BLaER1 (cell line): Measurements from ENCODE around the gene SYNE1.

Experiments used
- H3K27ac ChIP-seq: shearing (Covaris generic); formaldehyde crosslinking; 2 replicates; pipeline ENCODE4 v1.8.1; 2022
- H3K27me3 ChIP-seq: shearing (Covaris generic); formaldehyde crosslinking; 2 replicates; pipeline ENCODE4 v1.8.1; 2022
- H3K36me3 ChIP-seq: shearing (Covaris generic); formaldehyde crosslinking; 2 replicates; pipeline ENCODE4 v1.8.1; 2022
- H3K4me1 ChIP-seq: shearing (Covaris generic); formaldehyde crosslinking; 2 replicates; pipeline ENCODE4 v1.8.1; 2022
- H3K4me2 ChIP-seq: shearing (Covaris generic); formaldehyde crosslinking; 2 replicates; pipeline ENCODE4 v1.8.1; 2022
- H3K4me3 ChIP-seq: shearing (Covaris generic); formaldehyde crosslinking; 2 replicates; pipeline ENCODE4 v1.8.1; 2022
- H3K9ac ChIP-seq: shearing (Covaris generic); formaldehyde crosslinking; 2 replicates; pipeline ENCODE4 v1.8.1; 2022
- H3K9me3 ChIP-seq: shearing (Covaris generic); formaldehyde crosslinking; 2 replicates; pipeline ENCODE4 v1.8.1; 2022
- H4K20me1 ChIP-seq: shearing (Covaris generic); formaldehyde crosslinking; 2 replicates; pipeline ENCODE4 v1.8.1; 2022
- Cebpa-rat ChIP-seq: shearing (Covaris generic); IDR thresholded peaks from 2 replicates; pipeline ENCODE4 v1.8.1; 2022

SYNE1 gene

GRCh38 chr6:152263582-152263981 is 373.6 kb downstream of the SYNE1 start:
- no peaks in the 10 kb centered on the region for H3K9me3 ChIP-seq

GRCh38 chr6:152261179-152261578 is 376.0 kb downstream of the SYNE1 start:
- no peaks in the 10 kb centered on the region for H3K4me1 ChIP-seq
- no peak overlapping the region for H3K27ac ChIP-seq
- no peak overlapping the region for H3K4me3 ChIP-seq
- no peaks in the 10 kb centered on the region for H3K27me3 ChIP-seq
- no peak overlapping the region for H3K4me2 ChIP-seq
- H3K9me3 ChIP-seq: no peaks in the 10 kb centered on the region
- peaks cover 46% of the 10 kb centered on the region for H3K36me3 ChIP-seq
- H4K20me1 ChIP-seq: no peaks in the 10 kb centered on the region
- no peak overlapping the region for H3K9ac ChIP-seq
- no peak for TF ChIP-seq Cebpa-rat

More at GRCh38 chr6:152263582-152263981, 373.6 kb downstream of the SYNE1 start:
- Histone ChIP-seq H3K4me2 (no peak overlapping the region), H3K27ac (no peak overlapping the region), H3K4me1 (no peaks in the 10 kb centered on the region), H3K4me3 (no peak overlapping the region), H3K9ac (no peak overlapping the region), H3K36me3 (peaks cover 36% of the 10 kb centered on the region), H3K27me3 (no peaks in the 10 kb centered on the region), H4K20me1 (no peaks in the 10 kb centered on the region)
- no peak for TF ChIP-seq Cebpa-rat

DNA sequence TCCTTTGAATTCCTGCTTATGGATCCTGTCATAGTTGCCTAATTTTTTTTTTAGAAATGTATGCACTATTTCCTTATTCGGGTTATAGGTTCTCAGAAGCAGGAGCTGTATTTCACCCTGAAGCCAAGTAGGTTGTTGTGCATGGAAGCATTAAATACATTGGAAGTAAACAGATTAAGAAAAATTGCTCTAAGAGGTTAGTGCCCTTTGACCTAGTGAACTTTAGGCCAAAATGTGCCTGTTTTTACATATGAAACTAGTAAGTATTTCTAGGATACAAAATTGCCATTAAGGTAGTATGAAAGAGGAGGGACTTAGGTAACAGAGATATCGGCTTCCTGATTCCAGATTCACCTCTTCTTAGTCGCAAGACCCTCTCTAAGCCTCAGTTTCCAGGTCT is 377.9 kb downstream of the SYNE1 start:
- H3K27me3 ChIP-seq: no peaks in the 10 kb centered on the region
- H4K20me1 ChIP-seq: no peaks in the 10 kb centered on the region
- H3K9ac ChIP-seq: no peak overlapping the region
- H3K27ac ChIP-seq: no peak overlapping the region
- no peak for TF ChIP-seq Cebpa-rat
- no peaks in the 10 kb centered on the region for H3K9me3 ChIP-seq
- H3K4me3 ChIP-seq: no peak overlapping the region
- H3K36me3 ChIP-seq: peaks cover 58% of the 10 kb centered on the region
- no peaks in the 10 kb centered on the region for H3K4me1 ChIP-seq
- no peak overlapping the region for H3K4me2 ChIP-seq

DNA sequence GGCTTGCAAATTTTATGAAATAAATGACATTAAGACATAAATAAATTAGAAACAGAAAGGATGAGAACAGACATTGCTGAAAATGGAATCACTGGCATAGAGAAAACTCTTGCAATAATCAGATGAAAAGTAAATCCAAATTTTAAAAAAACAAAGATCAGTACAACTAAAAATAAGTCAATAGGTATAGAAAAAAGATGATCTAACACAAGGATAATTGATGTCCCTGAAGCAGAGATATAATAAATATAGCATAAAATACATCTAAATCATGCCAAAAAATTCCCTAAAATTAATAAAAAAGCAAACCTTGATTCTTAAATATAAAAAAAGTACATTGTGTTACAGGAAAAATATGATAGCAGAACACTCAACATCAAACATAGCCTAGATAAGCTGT is 379.6 kb downstream of the SYNE1 start:
- no peaks in the 10 kb centered on the region for H3K4me1 ChIP-seq
- no peak overlapping the region for H3K4me2 ChIP-seq
- TF ChIP-seq Cebpa-rat: no peak
- no peak overlapping the region for H3K4me3 ChIP-seq
- no peak overlapping the region for H3K9ac ChIP-seq
- no peaks in the 10 kb centered on the region for H3K27me3 ChIP-seq
- H3K9me3 ChIP-seq: no peaks in the 10 kb centered on the region
- no peaks in the 10 kb centered on the region for H4K20me1 ChIP-seq
- H3K36me3 ChIP-seq: peaks cover 58% of the 10 kb centered on the region
- H3K27ac ChIP-seq: no peak overlapping the region

GRCh38 chr6:152250127-152250526 is 387.0 kb downstream of the SYNE1 start:
- no peak for TF ChIP-seq Cebpa-rat

GRCh38 chr6:152248980-152249379 is 388.2 kb downstream of the SYNE1 start:
- no peaks in the 10 kb centered on the region for H3K4me1 ChIP-seq
- H3K9ac ChIP-seq: no peak overlapping the region
- no peaks in the 10 kb centered on the region for H4K20me1 ChIP-seq
- no peaks in the 10 kb centered on the region for H3K9me3 ChIP-seq
- no peak overlapping the region for H3K4me3 ChIP-seq
- H3K27me3 ChIP-seq: no peaks in the 10 kb centered on the region
- H3K27ac ChIP-seq: no peak overlapping the region
- H3K36me3 ChIP-seq: peaks cover 41% of the 10 kb centered on the region
- H3K4me2 ChIP-seq: no peak overlapping the region
- TF ChIP-seq Cebpa-rat: no peak

More at GRCh38 chr6:152250127-152250526, 387.0 kb downstream of the SYNE1 start:
- Histone ChIP-seq H3K27me3 (no peaks in the 10 kb centered on the region), H3K9me3 (no peaks in the 10 kb centered on the region), H3K4me3 (no peak overlapping the region), H4K20me1 (no peaks in the 10 kb centered on the region), H3K9ac (no peak overlapping the region), H3K36me3 (peaks cover 43% of the 10 kb centered on the region), H3K4me2 (no peak overlapping the region), H3K27ac (no peak overlapping the region), H3K4me1 (no peaks in the 10 kb centered on the region)

DNA sequence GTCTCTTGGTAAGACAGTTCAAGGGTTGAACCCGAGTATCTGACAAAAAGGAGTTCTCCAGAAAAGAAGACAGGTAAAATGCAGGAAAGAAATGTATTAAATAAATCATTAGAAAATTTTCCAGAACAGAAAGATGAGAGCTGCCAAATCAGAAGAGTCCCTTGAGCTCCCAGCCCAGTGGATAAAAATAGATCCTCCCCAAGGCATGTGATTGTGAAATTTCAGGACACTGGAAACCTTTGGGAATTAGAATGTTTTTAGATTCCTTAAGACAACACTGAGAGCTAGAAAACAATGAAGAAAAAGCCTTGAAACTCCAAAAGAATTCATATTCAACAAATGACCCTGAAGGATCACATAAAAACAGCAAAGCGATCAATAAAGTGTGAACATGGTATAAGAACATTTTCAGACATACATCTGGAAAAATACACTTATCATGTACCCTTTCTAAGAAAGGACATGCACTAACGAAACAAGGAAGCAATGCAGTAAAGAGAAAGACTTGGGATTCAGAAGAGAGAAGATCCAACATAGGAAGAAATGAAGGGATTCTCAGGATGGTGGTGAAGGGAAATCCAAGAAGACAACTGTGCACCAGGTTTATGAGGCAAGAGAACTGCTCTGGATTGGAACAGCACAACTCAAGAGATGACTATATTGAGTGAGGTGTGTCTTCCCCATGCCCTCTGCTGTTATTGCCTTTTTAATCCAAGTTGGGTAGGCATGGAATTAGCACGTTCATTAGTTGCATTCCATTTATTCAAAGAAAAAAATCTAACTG is 390.4 kb downstream of the SYNE1 start:
- Histone ChIP-seq H3K36me3 (peaks cover 38% of the 10 kb centered on the region), H3K27ac (no peak overlapping the region), H3K9ac (no peak overlapping the region), H3K4me2 (no peak overlapping the region), H4K20me1 (no peaks in the 10 kb centered on the region), H3K4me3 (no peak overlapping the region), H3K27me3 (no peaks in the 10 kb centered on the region), H3K4me1 (no peaks in the 10 kb centered on the region), H3K9me3 (no peaks in the 10 kb centered on the region)
- no peak for TF ChIP-seq Cebpa-rat

- H3K9me3 ChIP-seq: no peaks in the 10 kb centered on the region
Measured at GRCh38 chr6:152244998-152245630, 392.0 kb downstream of the SYNE1 start.

GRCh38 chr6:152241013-152241766 is 396.0 kb downstream of the SYNE1 start:
- Histone ChIP-seq H3K36me3 (peaks cover 76% of the 10 kb centered on the region), H4K20me1 (no peaks in the 10 kb centered on the region), H3K27me3 (no peaks in the 10 kb centered on the region), H3K4me2 (no peak overlapping the region), H3K27ac (no peak overlapping the region), H3K4me1 (no peaks in the 10 kb centered on the region), H3K9me3 (no peaks in the 10 kb centered on the region), H3K9ac (no peak overlapping the region), H3K4me3 (no peak overlapping the region)
- no peak for TF ChIP-seq Cebpa-rat

More at GRCh38 chr6:152244998-152245630, 392.0 kb downstream of the SYNE1 start:
- no peaks in the 10 kb centered on the region for H3K4me1 ChIP-seq
- TF ChIP-seq Cebpa-rat: no peak
- H3K4me3 ChIP-seq: no peak overlapping the region
- no peak overlapping the region for H3K9ac ChIP-seq
- no peak overlapping the region for H3K4me2 ChIP-seq
- no peak overlapping the region for H3K27ac ChIP-seq
- H3K36me3 ChIP-seq: peaks cover 54% of the 10 kb centered on the region
- no peaks in the 10 kb centered on the region for H3K27me3 ChIP-seq
- no peaks in the 10 kb centered on the region for H4K20me1 ChIP-seq

GRCh38 chr6:152240436-152240835 is 396.7 kb downstream of the SYNE1 start:
- H3K9me3 ChIP-seq: no peaks in the 10 kb centered on the region
- peaks cover 76% of the 10 kb centered on the region for H3K36me3 ChIP-seq
- H3K27ac ChIP-seq: no peak overlapping the region
- H3K9ac ChIP-seq: no peak overlapping the region
- no peaks in the 10 kb centered on the region for H3K27me3 ChIP-seq
- no peaks in the 10 kb centered on the region for H3K4me1 ChIP-seq
- H4K20me1 ChIP-seq: no peaks in the 10 kb centered on the region
- no peak overlapping the region for H3K4me2 ChIP-seq
- H3K4me3 ChIP-seq: no peak overlapping the region
- TF ChIP-seq Cebpa-rat: no peak
